Stimulated activated CD8-positive, alpha-beta memory T cell treated with anti-CD3 and anti-CD28 coated beads, Interleukin-15, amount 100 ng/mL, for 4 hours (primary cell): Measurements from ENCODE around the gene METRNL.
"Not testable (repeated sequence)": the region's sequence is repeated elsewhere in the genome, so short reads cannot be mapped to it uniquely, and the experiment has no call there.

Source experiments
- DNase-seq, 2 donors: peaks; one replicate each; pipeline ENCODE4 v3.0.0-alpha.2; 2020; ENCODE audit warnings: low read depth in 2 of 2

The METRNL gene

DNA sequence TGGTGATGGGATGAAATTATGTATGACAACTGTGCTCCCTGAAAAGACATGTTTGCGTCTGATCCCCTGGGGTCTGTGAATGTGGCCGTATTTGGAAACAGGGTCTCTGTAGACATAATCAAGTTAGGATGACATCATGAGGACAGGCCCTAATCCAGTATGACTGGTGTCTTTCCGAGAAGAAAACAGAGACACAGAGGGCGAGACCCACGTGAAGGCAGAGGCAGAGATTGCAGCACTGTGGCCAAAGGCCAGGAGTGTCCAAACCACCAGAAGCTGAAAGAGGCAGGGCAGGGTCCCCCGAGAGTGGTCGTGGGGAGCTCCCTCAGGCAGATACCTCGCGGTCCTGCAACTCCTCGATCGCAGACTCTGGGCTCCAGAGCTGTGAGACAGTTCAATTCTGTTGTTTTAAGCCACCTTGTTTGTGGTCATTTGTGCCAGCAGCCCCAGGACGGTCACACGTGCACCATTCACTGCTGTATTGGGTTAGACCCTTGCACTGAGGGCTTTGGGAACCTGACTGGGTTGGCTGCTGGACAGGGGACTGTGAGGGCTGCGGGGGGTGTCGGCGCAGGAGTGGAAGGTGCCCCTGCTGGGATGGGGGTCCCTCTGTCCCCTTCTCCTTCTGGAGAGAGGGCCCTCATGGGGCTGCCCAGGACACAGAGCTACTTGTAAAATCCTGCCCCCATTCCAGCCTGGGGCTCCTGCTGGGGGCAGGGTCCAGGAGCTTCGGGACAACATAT, 27.7 kb downstream of the METRNL start:
- no peak for DNase-seq

DNA sequence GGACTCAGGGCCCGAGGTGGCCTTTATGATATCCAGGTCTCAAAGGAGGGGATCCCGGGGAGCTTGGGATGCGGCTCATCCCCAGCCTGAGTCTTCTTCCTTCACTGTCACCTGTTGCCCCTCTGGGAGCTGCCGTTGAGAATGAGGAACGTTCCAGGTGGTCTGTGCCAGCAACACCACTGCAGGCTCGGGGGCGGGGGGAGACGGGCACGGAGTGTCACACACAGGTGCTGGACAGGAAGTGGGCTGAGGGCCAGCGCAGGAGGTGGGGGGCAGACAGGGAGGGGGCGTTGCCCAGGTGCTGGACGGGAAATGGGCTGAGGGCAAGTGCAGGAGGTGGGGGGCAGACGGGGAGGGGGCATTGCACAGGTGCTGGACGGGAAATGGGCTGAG, 28.2 kb downstream of the METRNL start:
- DNase-seq, result no peak

DNA sequence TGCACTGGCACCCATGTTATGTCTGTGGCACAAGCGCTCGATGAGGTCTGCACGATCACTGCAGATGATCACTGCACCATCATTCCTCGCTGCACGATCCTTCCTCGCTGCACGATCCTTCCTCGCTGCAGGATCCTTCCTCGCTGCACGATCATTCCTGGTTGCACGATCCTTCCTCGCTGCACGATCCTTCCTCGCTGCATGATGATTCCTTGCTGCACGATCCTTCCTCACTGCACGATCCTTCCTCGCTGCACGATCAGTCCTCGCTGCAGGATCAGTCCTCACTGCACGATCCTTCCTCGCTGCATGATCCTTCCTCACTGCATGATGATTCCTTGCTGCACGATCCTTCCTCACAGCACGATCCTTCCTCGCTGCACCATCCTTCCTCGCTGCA, 29.3 kb downstream of the METRNL start:
- DNase-seq, result no peak

DNA sequence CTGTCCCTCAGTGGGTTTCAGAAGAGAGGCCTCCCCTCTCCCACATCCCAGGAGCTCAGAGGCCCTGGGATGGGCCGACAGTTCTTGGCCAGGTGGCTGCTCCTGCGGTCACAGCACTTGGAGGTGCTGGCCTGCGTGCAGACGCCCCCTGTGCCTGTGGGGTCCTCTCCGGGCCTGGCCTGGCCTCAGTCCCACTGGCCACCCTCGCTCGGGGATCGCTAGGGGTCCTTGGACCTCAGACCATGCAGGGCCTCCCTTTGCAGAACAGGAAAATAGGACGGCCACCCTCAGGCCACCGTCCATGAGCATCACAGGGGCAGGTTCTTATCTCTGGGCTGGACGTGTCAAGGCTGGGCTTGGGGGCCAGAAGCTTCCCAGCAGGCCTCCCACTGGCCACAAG, 30.0 kb downstream of the METRNL start:
- DNase-seq, result no peak

DNA sequence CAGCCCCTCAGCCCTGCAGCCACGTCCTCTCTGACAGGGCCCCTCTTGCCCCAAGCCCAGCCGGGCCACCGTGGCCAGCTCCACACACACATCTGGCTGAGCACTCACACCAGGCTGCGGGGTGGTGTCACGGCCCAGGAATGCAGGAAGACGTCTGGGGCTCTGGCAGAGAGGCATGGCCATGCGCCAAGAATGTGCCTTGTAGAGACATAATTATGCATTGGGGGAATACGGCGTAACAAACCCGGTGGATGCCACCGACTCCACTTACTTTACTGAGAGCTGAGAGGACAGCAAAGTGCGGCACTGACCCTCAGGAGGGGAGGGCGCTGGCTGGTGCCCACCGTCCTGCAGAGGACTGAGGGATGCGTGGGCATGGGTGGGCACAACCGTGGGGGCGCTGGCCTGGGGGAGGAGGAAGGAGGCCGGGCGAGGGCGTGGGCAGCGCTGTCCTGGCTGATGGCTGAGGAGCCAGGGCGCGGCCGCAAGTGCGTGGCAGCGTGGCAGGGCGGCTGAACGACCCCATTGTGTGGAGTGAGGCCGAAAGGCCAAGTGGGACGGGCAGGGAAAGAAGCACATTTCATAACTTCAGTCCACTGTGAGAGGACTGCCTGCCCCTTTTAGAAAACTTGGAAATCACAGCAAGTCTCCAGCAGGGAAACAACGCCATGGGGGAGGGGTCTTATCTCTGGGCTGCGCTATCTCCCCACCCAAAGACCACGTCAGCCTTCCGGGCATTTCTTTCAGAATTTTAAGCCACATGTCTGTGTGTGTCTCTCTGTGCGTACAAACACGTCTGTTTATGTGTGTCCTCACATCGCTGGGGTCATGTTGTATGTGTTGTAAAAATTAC, 30.6 kb downstream of the METRNL start:
- no peak for DNase-seq

DNA sequence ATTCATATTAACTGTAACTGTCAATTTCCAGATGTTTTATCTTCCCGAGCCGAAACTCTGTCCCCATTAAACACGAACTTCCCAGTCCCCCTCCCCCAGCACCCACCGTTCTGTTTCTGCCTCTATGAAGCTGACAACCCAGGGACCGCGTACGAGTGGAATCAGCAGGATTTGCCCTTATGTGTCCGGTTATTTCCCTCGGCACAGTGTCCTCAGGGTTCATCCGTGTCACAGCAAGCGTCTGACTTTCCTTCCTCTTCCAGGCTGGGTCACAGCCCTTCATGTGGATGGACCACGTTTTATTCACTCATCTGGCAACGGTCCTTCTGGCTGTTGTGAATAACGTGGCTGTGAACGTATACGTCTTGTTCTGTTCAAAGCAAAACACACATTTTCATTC, 31.3 kb downstream of the METRNL start:
- no peak for DNase-seq

DNA sequence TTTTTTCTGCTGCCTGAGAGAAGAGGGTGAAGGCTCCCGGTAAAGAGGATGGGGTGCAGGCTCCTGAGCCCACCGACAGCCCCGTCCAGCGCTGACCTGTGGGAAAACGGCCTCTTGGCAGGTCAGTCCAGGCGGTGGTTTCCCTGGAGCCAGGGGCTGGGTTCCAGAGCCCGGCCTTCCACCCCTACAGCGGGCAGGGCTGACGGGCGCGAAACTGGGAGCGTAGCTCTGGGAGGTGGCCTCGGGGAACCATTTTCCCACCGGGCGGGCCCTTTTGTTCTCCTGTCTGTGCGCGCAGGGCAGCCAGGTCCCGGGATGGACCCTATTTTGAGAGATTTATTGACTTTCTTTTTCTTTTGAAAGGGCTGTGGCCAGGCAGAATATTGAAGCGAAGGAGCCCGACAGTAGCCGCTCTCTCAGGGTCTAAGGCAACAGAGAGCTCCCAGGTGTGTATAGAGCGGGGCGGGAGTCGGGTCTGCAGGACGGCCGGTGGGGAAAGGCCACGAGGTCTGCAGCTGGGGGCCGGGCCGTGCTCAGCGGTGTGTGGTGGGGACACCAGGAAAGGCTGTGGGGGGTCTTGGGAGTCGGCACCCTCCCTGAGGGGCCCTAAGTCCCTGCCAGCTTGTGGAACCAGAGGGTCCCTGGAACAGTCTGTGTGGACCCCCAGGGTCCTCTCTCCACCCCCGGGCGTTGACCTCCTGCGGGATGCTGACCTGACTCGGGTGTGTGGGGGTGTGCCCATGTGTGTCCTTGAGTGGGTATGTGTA, 32.3 kb downstream of the METRNL start:
- DNase-seq, result no peak

DNA sequence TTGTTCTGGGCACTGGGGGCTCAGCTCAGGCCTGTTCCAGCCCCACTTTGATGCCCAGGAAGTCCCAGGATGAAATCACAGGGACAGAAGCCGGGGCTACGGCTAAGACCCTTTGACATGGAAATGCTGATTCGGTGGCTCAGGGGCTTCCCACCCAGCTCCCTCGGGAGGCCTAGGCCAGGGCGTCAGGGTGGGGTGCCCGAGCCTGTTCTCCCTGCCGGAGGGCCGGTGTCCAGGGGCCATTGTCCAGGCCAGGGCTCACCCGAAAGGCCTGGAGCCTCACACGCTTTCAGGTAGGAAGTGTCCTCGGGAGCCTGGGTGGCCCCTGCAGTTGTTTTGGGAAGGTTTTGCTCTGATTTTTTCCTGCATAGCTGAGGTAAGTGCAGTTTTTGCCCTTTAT, 34.0 kb downstream of the METRNL start:
- DNase-seq, result no peak

DNA sequence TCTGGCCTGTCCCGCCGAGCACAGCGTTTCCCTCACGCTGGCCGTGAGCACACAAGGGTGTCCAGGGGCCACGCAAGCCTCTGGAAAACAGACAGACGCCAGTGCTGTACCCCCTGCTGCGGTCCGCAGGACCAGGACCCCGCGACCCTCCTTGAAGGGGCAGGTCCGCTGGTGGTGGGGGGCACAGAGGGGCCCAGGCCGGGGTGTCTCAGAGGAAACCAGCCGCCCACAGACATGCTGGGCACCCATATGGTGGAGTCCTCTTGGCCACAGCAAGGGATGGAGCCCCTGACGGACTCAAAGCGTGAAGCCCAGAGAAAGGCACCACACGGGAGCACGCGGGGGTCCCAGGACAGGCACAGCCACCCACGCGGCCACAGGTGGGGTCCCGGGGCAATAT, 34.4 kb downstream of the METRNL start:
- no peak for DNase-seq

DNA sequence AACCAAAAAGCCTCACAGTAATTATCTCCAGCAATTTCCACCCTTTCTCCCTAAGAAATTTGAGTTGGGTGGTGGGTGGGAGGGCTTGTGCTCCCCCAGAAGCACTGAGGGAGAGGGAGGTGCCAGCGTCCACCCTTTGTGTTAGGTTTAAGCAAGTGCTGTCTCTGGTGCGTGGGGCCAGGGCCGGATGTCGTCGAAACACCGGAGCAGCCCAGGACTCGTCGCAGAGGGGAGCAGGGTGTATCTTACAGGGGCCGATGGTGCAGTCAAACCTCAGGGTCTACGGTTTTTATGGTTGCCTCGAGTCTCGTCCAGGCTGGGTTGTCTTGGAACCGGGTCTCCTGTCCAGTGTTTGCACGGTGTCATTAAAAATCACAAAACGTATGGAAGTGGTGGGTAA, 35.3 kb downstream of the METRNL start:
- no peak for DNase-seq

DNA sequence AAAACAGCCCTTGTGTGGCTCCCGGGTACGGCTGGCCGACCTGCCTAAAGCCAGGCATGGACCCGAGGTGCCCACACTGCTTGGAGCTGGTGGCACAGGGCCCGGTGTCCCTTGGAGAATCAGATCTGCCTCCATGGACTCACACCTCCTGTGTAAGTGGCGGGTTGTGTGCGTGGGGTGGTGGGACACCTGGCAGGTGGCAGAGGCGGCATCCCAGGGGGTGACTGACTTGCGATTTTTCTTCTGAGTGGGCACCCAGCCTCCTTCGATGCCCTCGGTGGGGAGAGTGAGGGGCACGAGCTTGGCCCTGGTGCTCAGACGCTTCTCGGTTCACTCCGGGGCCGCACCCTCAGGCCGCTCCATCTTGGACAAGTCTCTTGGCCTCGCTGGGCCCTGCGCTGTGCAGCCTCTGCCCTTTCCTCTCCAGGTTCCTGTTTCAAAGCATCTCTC, 35.8 kb downstream of the METRNL start:
- no peak for DNase-seq

DNA sequence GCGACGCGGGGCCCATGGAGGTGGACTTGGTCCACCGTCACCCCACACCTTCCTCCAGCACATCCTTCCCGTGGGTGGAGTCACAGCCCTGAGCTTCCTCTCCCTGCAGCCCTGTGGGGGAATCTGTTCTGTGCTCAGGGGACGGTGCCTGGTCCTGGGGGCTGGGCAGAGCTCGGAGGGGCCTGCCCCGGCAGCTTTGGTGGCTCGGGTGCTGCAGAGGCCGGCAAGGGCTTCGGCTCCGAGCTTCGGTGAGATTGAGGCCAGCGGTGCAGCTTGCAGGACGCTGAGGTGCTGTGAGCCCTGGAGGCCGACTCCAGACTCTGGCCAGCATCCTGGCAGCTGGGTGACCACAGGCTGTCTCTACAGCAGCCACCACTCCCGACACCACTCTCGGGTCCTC, 36.4 kb downstream of the METRNL start:
- no peak for DNase-seq

DNA sequence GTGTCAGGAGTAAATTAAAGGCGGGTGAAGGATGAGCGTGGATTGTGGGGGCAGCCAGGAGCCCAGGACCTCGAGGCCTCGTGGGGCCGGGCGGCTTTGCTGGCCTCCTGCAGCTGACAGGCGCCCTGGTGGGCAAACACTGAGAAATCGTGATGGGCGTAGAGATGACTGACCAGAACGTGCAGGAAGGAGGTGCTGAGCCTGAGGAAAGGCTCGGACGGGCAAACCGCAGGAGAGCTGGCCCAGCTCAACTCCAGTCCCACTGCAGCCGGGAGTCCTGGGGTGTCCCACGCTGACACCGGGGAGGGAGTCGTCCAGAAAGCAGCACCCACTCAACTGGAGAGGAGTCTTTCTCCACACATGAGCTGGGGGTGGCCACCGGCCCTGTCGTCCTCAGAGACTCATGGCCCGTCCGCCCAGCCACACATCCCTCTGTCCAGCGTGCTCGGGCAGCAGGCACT, 36.9 kb downstream of the METRNL start:
- no peak for DNase-seq

DNA sequence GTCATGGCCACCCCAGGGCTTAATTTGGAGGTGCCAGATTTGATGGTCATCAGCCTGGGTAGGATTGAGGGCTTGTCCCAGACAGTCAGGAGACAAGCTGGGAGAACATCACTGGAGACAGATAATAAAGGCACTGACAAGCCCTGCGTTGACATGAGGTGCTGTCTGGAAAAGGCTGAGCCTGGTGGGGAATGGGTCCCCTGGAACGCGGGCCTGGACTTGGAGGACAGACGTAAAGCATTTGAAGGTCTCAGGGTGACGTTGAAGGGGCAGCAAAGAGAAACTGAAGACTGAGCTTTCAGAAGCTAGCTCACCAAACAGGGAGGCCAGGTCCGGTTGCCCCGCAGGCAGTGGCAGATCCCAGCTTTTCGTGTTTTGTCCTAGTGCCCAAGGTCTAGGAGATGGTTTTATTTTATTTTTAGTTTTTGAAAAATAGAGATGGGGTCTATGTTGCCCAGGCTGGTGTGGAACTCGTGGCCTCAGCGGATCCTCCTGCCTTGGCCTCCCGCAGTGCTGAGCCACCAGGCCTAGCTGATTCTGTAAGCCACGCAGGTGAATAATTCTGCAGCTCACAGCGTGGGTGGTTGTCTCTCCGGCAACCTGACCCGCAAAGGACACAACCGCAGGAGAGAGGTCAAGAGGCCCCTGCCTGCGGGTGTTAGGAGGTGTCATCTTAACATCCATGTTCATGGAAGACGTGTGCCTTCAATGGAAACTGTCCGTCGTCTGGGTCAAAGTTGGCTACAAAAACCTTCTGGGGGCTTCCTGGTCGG, 37.6 kb downstream of the METRNL start:
- no peak for DNase-seq

DNA sequence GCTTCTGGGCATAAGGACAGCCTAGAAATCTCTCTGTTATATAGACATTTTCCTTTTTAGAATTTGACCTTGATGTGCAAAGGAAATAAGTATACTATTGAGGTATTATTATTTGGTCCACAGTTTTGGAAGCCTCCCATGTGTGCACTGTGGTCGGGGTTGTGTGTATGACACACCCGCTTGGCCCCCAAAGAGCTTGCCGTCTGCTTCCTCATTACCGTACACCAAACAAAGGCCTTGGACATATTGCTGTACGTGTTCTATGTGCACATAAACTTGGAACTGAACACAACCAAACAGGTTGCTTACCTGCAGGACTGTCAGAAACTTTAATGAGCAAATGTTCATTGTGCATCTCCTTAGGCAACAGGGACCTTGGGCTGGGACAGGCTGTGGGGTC, 38.2 kb downstream of the METRNL start:
- DNase-seq, result no peak

DNA sequence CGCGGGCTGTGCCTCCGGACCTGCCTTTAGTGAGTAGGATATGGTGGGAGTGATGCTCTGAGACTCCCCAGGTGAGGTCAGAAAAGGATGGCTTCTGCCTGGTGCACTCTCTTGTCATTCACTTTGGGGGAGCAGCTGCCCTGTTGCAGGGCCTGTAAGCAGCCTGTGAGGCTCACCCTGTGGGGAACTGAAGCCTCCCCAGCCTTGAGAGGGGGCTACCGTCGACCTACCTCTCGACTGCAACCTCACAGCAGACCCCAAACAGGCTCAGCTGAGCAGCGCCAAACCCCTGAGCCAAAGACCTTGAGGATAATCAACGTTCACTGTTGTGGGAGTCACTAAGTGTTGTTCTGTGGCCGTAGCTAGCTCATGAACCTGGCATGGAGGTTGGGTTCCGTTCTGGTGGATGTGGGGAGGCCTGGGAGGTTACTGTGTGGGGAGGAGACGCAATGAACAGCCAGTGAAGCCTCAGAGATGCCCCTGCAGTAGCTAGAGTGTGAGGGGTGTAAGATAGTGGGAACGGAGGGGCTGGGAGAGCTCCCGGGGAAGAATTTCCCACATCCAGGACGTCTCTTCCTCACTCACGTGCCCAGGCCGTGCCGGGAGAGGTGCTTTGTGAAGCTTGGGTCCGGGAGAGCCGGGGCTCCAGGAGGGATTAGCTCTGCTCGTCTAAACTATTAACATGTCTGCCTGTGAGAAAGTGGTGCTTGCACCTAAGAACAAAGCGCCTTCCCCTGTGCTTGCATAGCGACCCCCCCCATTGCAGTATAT, 38.8 kb downstream of the METRNL start:
- DNase-seq, result no peak

DNA sequence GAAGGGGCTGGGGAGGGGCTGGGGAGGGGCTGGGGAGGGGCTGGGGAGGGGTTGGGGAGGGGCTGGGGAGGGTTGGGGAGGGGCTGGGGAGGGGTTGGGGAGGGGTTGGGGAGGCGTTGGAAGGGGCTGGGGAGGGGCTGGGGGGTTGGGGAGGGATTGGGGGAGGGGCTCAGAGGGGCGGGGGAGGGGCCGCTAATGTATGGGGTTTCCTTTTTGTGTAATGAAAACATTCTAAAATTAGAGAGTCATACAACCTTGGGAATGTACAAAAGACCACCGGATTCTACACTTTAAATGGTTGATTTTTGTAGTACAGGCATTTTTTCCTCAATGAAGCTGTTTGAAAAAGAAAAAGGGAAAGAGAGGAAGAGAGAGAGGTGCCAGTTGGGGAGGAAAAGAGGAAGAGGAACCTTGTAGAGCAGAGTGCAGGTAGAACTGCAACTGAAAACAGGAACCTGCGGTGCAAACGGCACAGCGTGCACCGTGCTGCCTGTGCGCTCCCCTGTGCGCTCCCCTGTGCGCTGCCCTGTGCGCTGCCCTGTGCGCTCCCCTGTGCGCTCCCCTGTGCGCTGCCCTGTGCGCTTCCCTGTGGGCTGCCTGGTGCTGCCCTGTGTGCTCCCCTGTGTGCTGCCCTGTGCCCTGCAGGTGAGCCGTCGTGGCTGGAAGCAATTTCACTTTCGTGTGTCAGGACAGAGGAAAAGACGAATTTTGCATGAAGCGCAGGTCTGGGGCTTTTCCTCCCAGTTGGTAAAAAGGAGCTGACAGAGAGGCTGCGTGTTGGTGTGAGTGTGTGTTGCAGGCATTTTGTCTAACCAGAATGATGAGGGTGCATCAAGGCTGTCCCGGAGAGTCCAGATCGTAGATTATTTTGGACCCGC, 40.8 kb downstream of the METRNL start:
- DNase-seq, result no peak

DNA sequence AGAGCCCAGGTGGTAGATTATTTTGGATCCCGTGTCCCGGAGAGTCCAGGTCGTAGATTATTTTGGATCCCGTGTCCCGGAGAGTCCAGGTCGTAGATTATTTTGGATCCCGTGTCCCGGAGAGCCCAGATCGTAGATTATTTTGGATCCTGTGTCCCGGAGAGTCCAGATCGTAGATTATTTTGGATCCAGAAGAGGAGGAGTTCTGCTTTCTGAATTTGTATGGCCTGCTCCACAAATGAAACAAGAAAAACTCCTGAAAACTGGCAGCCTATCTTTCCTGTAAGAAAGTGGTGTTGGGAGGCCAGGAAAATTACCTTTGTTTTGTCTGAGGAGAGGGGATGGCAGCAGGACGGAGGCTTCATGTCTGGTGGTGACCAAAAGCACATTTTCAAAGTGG, 42.1 kb downstream of the METRNL start:
- not testable (repeated sequence) for DNase-seq

DNA sequence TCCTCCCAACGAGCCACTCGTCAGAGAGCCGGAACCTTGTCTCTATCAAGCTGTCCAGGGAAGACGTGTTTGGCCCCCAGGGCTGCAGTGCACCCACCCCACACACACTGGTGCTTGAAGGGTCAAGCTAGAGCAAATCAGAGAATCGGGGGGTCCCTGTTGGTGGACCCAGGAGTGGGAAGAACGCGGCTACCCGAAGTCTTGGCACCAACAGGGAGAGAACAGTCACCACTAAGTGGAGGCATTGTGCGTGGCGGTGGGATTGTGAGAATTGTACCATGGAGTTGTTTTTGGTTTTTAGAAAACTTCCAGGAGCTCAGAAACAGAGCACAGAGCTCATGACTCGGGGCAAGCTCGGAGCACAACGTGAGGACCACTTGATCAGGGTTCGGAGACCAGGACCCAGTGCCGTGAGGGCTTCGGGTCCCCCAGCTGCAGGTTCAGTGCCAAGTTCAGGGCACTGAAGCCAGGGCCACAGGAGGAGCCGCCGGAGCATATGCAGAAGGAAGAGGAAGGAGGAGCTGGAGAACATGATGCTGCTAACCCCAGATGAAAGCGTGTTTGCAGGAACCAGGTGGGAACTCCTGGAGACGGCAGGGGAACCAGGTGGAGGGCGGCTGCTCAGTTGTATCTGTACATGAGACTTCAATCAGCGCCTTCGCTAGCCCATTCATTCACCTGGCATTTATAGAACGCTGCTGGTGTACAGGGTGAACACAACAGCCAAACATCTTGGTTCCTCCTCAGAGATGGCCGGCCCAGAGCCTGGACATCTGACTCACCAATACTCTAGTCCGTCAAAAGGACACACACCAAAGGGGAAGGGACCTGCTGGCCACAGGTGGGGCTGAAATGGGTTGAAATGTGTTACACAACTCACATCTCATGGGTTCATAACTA, 42.8 kb downstream of the METRNL start:
- DNase-seq, result no peak
